ENCODE results near the gene PSMA3.
A peak's percentile ranks its signal among the peaks of the same experiment; 100 is the strongest.
"Not testable (repeated sequence)": the region's sequence is repeated elsewhere in the genome, so short reads cannot be mapped to it uniquely, and the experiment has no call there.

PSMA3 gene

GRCh38 chr14:58244556-58245387 is at the start of gene PSMA3:
Gene PSMA3, plus strand, starts transcription at chr14:58244843. Its CDS starts 78 bp downstream, at chr14:58244921.
- DNase-seq (ENCODE audit: low read depth): peak; percentile 81

- no peak for DNase-seq (ENCODE audit: low read depth)
Observed at GRCh38 chr14:58196198-58196597, 48.4 kb upstream of the PSMA3 start.

GRCh38 chr14:58198086-58198485 is 46.6 kb upstream of the PSMA3 start:
- DNase-seq (ENCODE audit: low read depth): no peak

- peak; percentile 17 for DNase-seq (ENCODE audit: low read depth)
Observed at GRCh38 chr14:58199726-58200479, 44.7 kb upstream of the PSMA3 start, which contains the start of gene ACTR10. Gene ACTR10, plus strand, starts transcription at chr14:58200149. Its CDS starts 69 bp downstream, at chr14:58200218.

- no peak for DNase-seq (ENCODE audit: low read depth)
Observed at GRCh38 chr14:58200480-58200841, 44.2 kb upstream of the PSMA3 start.

- no peak for DNase-seq (ENCODE audit: low read depth)
Observed at GRCh38 chr14:58200846-58201245, 43.8 kb upstream of the PSMA3 start.

GRCh38 chr14:58213176-58213575 is 31.5 kb upstream of the PSMA3 start:
- no peak for DNase-seq (ENCODE audit: low read depth)

- DNase-seq (ENCODE audit: low read depth): no peak
Observed at GRCh38 chr14:58215191-58215914, 29.3 kb upstream of the PSMA3 start.

GRCh38 chr14:58216544-58216943 is 28.1 kb upstream of the PSMA3 start:
- no peak for DNase-seq (ENCODE audit: low read depth)

- DNase-seq (ENCODE audit: low read depth): no peak
Observed at GRCh38 chr14:58227096-58227819, 17.4 kb upstream of the PSMA3 start.

GRCh38 chr14:58238252-58239243 is 6.1 kb upstream of the PSMA3 start:
- DNase-seq (ENCODE audit: low read depth): no peak

GRCh38 chr14:58239244-58240195 is 5.1 kb upstream of the PSMA3 start:
- no peak for DNase-seq (ENCODE audit: low read depth)

- no peak for DNase-seq (ENCODE audit: low read depth)
Observed at GRCh38 chr14:58243790-58244555, 670 bp upstream of the PSMA3 start.

- DNase-seq (ENCODE audit: low read depth): no peak
Observed at GRCh38 chr14:58245562-58245961, 919 bp downstream of the PSMA3 start.

GRCh38 chr14:58249611-58250010 is 5.0 kb downstream of the PSMA3 start:
- no peak for DNase-seq (ENCODE audit: low read depth)

GRCh38 chr14:58258156-58258555 is 13.5 kb downstream of the PSMA3 start:
- no peak for DNase-seq (ENCODE audit: low read depth)

- not testable (repeated sequence) for DNase-seq (ENCODE audit: low read depth)
Observed at GRCh38 chr14:58262005-58262404, 17.4 kb downstream of the PSMA3 start.

- no peak for DNase-seq (ENCODE audit: low read depth)
Observed at GRCh38 chr14:58265401-58265800, 20.8 kb downstream of the PSMA3 start.

GRCh38 chr14:58270628-58271027 is 26.0 kb downstream of the PSMA3 start:
- DNase-seq (ENCODE audit: low read depth): no peak

Measured in non-pigmented ciliary epithelial cell (primary cell).